NCI-H2227 (cell line): Measurements from ENCODE around the gene RDH13.
"Not testable (repeated sequence)": the region's sequence is repeated elsewhere in the genome, so short reads cannot be mapped to it uniquely, and the experiment has no call there.

Experiments used
- DNase-seq: peaks from one replicate; lab custom pipeline; 2025; ENCODE audit not compliant: unreplicated experiment; lab: John Stamatoyannopoulos, UW

The RDH13 gene

GRCh38 chr19:55018216-55018615 lies 44.7 kb downstream of the RDH13 start:
- DNase-seq = no peak

- no peak for DNase-seq
These were observed 46.9 kb downstream of the RDH13 start for GRCh38 chr19:55016017-55016416.

GRCh38 chr19:55015126-55015525 lies 47.8 kb downstream of the RDH13 start:
- DNase-seq = peak; percentile 61

GRCh38 chr19:55014714-55015113 lies 48.2 kb downstream of the RDH13 start:
- DNase-seq = peak; percentile 69

- DNase-seq = no peak
These were observed 49.4 kb downstream of the RDH13 start for GRCh38 chr19:55013596-55013995.

- no peak for DNase-seq
These were observed 50.6 kb downstream of the RDH13 start for GRCh38 chr19:55012306-55012705.

GRCh38 chr19:55010561-55010960 lies 52.4 kb downstream of the RDH13 start:
- not testable (repeated sequence) for DNase-seq

GRCh38 chr19:55008781-55009180 lies 54.2 kb downstream of the RDH13 start:
- not testable (repeated sequence) for DNase-seq

- not testable (repeated sequence) for DNase-seq
These were observed 54.8 kb downstream of the RDH13 start for GRCh38 chr19:55008189-55008588.

GRCh38 chr19:55007537-55007936 lies 55.4 kb downstream of the RDH13 start:
- DNase-seq = not testable (repeated sequence)

- not testable (repeated sequence) for DNase-seq
These were observed 56.2 kb downstream of the RDH13 start for GRCh38 chr19:55006795-55007194.

GRCh38 chr19:55005684-55006488 lies 57.1 kb downstream of the RDH13 start:
- peak; percentile 83 for DNase-seq

GRCh38 chr19:55000761-55001160 lies 62.2 kb downstream of the RDH13 start:
- DNase-seq = no peak

GRCh38 chr19:54998751-54999239 lies 64.2 kb downstream of the RDH13 start:
- not testable (repeated sequence) for DNase-seq

GRCh38 chr19:54995561-54995960 lies 67.4 kb downstream of the RDH13 start:
- no peak for DNase-seq
